Hepatocyte (in vitro differentiated cells): ENCODE measurements around the gene LINC00237.

Experiments used
- CTCF ChIP-seq: fragments of 200-600 bp; sonication (generic); IDR thresholded peaks from 2 replicates; pipeline ENCODE4 v1.5.1; 2016; ENCODE audit warnings: antibody characterized with exemption, mild to moderate bottlenecking; ENCODE audit not compliant: poor library complexity
- EZH2 ChIP-seq: fragments of 200-600 bp; sonication (generic); IDR thresholded peaks from 2 replicates; pipeline ENCODE4 v1.6.1; 2016; ENCODE audit warnings: antibody characterized with exemption, mild to moderate bottlenecking, borderline replicate concordance
- EZH2phosphoT487 ChIP-seq: fragments of 200-600 bp; sonication (generic); IDR thresholded peaks from one replicate; pipeline ENCODE4 v1.6.1; 2018; ENCODE audit warnings: antibody characterized with exemption, mild to moderate bottlenecking, low read depth, moderate library complexity; ENCODE audit not compliant: unreplicated experiment, severe bottlenecking

- TF ChIP-seq CTCF: no peak
- no peak for TF ChIP-seq EZH2
- TF ChIP-seq EZH2phosphoT487: no peak
Measured at GRCh38 chr20:21145424-21145823, 39.3 kb upstream of the LINC00237 start.
